ENCODE results near the gene CLIP1. TPM values are rescaled to one million over a fixed set of nuclear protein-coding genes. Genes with fewer than 3 reads are reported as not detected.
"Not testable (repeated sequence)": the region's sequence is repeated elsewhere in the genome, so short reads cannot be mapped to it uniquely, and the experiment has no call there.

The CLIP1 gene
- total and polyA plus RNA-seq, 2 of the 8 experiments (the other 6 are each of a cell fraction or from before 2014, with no cell fraction given): 19.0 to 27.6 TPM

DNA sequence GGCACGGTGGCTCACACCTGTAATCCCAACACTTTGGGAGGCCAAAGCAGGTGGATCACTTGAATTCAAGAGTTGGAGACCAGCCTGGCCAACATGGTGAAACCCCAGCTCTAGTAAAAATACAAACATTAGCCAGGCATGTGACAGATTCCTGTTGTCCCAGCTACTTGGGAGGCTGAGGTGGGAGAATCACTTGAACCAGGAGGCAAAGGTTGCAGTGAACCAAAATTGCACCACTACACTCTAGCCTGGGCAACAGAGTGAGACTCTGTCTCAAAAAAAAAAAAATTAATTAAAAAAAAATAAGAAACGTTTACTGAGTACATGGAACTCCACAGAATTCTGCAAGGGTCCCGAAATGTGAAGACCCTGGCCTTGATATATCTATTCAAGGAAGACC, 3.4 kb downstream of the CLIP1 start:
- H3K36me3 ChIP-seq (ENCODE audit: control insufficient read depth in 2 of 4, insufficient read depth in 4 of 4, low read length in 3 of 4); H2AK5ac ChIP-seq (ENCODE audit: low read depth, low read length); H3K9me3 ChIP-seq (ENCODE audit: insufficient read depth in 2 of 2, low read depth in 1 of 2, low read length in 1 of 2); H4K91ac ChIP-seq (replicated peaks; ENCODE audit: insufficient read length, low read length); H3K4me3 ChIP-seq (ENCODE audit: extremely low read depth in 1 of 4, insufficient read depth in 2 of 4, low read depth in 3 of 4, low read length in 4 of 4); H2BK5ac ChIP-seq (ENCODE audit: low read depth, low read length); H2BK12ac ChIP-seq (ENCODE audit: low read depth, low read length); FAIRE-seq; H3K79me2 ChIP-seq (ENCODE audit: control insufficient read depth in 1 of 2, insufficient read depth in 2 of 2, low read length in 2 of 2); H2BK120ac ChIP-seq (replicated peaks; ENCODE audit: low read depth, low read length); H3K9ac ChIP-seq (replicated peaks in 1 of 4; ENCODE audit: extremely low read depth in 1 of 4, low read depth in 3 of 4, low read length in 3 of 4); H4K20me1 ChIP-seq (replicated peaks in 1 of 2; ENCODE audit: control insufficient read depth in 1 of 2, insufficient read depth in 2 of 2, low read length in 2 of 2); H4K8ac ChIP-seq (ENCODE audit: extremely low read depth, insufficient read depth, low read length); H3K18ac ChIP-seq (ENCODE audit: extremely low read depth, low read length); H3K23ac ChIP-seq (ENCODE audit: insufficient read length); H3K4me2 ChIP-seq (ENCODE audit: insufficient read depth in 1 of 2, low read depth in 2 of 2, low read length in 2 of 2); H3K23me2 ChIP-seq (ENCODE audit: low read depth, low read length); H3K27me3 ChIP-seq (replicated peaks in 1 of 4; ENCODE audit: control insufficient read depth in 3 of 4, extremely low read depth in 1 of 4, insufficient read depth in 3 of 4, low read length in 3 of 4); H3K4ac ChIP-seq (replicated peaks; ENCODE audit: insufficient read length, low read depth, low read length); H4K5ac ChIP-seq (ENCODE audit: insufficient read length, low read depth, low read length); H2AFZ ChIP-seq (ENCODE audit: low read length); H2BK15ac ChIP-seq (ENCODE audit: low read length); H3K79me1 ChIP-seq (ENCODE audit: low read depth, low read length); H2BK20ac ChIP-seq (ENCODE audit: low read length); H3K14ac ChIP-seq (ENCODE audit: insufficient read length); H3K56ac ChIP-seq (replicated peaks; ENCODE audit: insufficient read length, low read depth, low read length); DNase-seq (ENCODE audit: low read depth in 1 of 2, low spot score in 2 of 2); H3K27ac ChIP-seq (ENCODE audit: low read depth, low read length): not testable (repeated sequence)
- peaks cover 0 to 10% (median 4%) of the 10 kb centered on the region in 4 experiments; a peak in 3 of 7 replicates for H3K4me1 ChIP-seq (replicated peaks in 1 of 4; ENCODE audit: control insufficient read depth in 3 of 4, insufficient read depth in 4 of 4, low read length in 3 of 4)
- POLR2A ChIA-PET (ENCODE audit: partially characterized antibody): interaction anchor here (1.1 to 1.4 kb wide), 2 partner anchors 8 to 9 kb away, joined by 3 read pairs; no protein-coding TSS in a partner anchor
- WGBS, 2 experiments (ENCODE audit: extremely low coverage in 1 of 2, insufficient coverage in 1 of 2, insufficient read length in 1 of 2, insufficient replicate concordance in 2 of 2, low coverage in 1 of 2, low lambda C conversion rate in 2 of 2, missing lambda C conversion rate in 1 of 2): 91% methylated on average over 3 of the region's 3 CpGs; no CpG with 5 or more reads in 1 of the 2 experiments
- CTCF ChIA-PET (ENCODE audit: partially characterized antibody): interaction anchor here (0.9 kb wide), 1 partner anchor 21 kb away, joined by 3 read pairs; no protein-coding TSS in a partner anchor

DNA sequence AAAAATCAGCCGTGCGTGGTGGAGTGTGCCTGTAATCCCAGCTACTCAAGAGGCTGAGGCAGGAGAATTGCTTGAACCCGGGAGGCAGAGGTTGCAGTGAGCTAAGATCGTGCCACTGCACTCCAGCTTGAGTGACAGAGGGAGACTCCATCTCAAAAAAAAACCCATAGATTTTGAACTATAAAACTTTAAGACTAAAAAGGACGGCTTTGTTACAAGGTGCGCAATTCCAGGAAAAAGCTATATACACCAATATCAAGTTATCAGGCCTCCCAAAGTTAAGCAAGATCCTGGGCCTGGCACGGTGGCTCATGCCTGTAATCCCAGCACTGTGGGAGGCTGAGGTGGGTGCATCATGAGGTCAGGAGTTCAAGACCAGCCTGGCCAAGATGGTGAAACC, 6.8 kb downstream of the CLIP1 start:
- not testable (repeated sequence) for H2BK15ac ChIP-seq (ENCODE audit: low read length); H4K20me1 ChIP-seq (replicated peaks in 1 of 2; ENCODE audit: control insufficient read depth in 1 of 2, insufficient read depth in 2 of 2, low read length in 2 of 2); H2BK120ac ChIP-seq (replicated peaks; ENCODE audit: low read depth, low read length); H3K36me3 ChIP-seq (ENCODE audit: control insufficient read depth in 2 of 4, insufficient read depth in 4 of 4, low read length in 3 of 4); H3K79me2 ChIP-seq (ENCODE audit: control insufficient read depth in 1 of 2, insufficient read depth in 2 of 2, low read length in 2 of 2); H4K5ac ChIP-seq (ENCODE audit: insufficient read length, low read depth, low read length); H3K9me3 ChIP-seq (ENCODE audit: insufficient read depth in 2 of 2, low read depth in 1 of 2, low read length in 1 of 2); H3K14ac ChIP-seq (ENCODE audit: insufficient read length); H3K27ac ChIP-seq (ENCODE audit: low read depth, low read length); H3K23ac ChIP-seq (ENCODE audit: insufficient read length); H3K56ac ChIP-seq (replicated peaks; ENCODE audit: insufficient read length, low read depth, low read length); H2AFZ ChIP-seq (ENCODE audit: low read length); H3K4me3 ChIP-seq (ENCODE audit: extremely low read depth in 1 of 4, insufficient read depth in 2 of 4, low read depth in 3 of 4, low read length in 4 of 4); H2AK5ac ChIP-seq (ENCODE audit: low read depth, low read length); H4K91ac ChIP-seq (replicated peaks; ENCODE audit: insufficient read length, low read length); H3K27me3 ChIP-seq (replicated peaks in 1 of 4; ENCODE audit: control insufficient read depth in 3 of 4, extremely low read depth in 1 of 4, insufficient read depth in 3 of 4, low read length in 3 of 4); H3K79me1 ChIP-seq (ENCODE audit: low read depth, low read length); H3K4ac ChIP-seq (replicated peaks; ENCODE audit: insufficient read length, low read depth, low read length); H3K4me2 ChIP-seq (ENCODE audit: insufficient read depth in 1 of 2, low read depth in 2 of 2, low read length in 2 of 2); H3K18ac ChIP-seq (ENCODE audit: extremely low read depth, low read length); H2BK20ac ChIP-seq (ENCODE audit: low read length); H3K9ac ChIP-seq (replicated peaks in 1 of 4; ENCODE audit: extremely low read depth in 1 of 4, low read depth in 3 of 4, low read length in 3 of 4); H2BK12ac ChIP-seq (ENCODE audit: low read depth, low read length); H2BK5ac ChIP-seq (ENCODE audit: low read depth, low read length); H4K8ac ChIP-seq (ENCODE audit: extremely low read depth, insufficient read depth, low read length); H3K23me2 ChIP-seq (ENCODE audit: low read depth, low read length); FAIRE-seq; H3K4me1 ChIP-seq (replicated peaks in 1 of 4; ENCODE audit: control insufficient read depth in 3 of 4, insufficient read depth in 4 of 4, low read length in 3 of 4); DNase-seq (ENCODE audit: low read depth in 1 of 2, low spot score in 2 of 2)
- CTCF ChIA-PET (ENCODE audit: partially characterized antibody): interaction anchor here (1.5 kb wide), 1 partner anchor 60 kb away, joined by 4 read pairs; no protein-coding TSS in a partner anchor
- 93% methylated on average over 7 of the region's 7 CpGs; no CpG with 5 or more reads in 1 of the 2 experiments for WGBS, 2 experiments (ENCODE audit: extremely low coverage in 1 of 2, insufficient coverage in 1 of 2, insufficient read length in 1 of 2, insufficient replicate concordance in 2 of 2, low coverage in 1 of 2, low lambda C conversion rate in 2 of 2, missing lambda C conversion rate in 1 of 2)
- POLR2A ChIA-PET (ENCODE audit: partially characterized antibody): interaction anchor here (0.6 to 1.5 kb wide), 2 partner anchors 16 to 57 kb away, joined by 3 to 4 read pairs; no protein-coding TSS in a partner anchor

Measured in H1 (cell line).